G401 (cell line): ENCODE results near the gene NPDC1. TPM values are rescaled to one million over a fixed set of nuclear protein-coding genes. Genes with fewer than 3 reads are reported as not detected.
"Not testable (repeated sequence)": the region's sequence is repeated elsewhere in the genome, so short reads cannot be mapped to it uniquely, and the experiment has no call there.

Source experiments
- DNase-seq: peaks from one replicate; pipeline ENCODE4 v3.0.0-alpha.2; 2015; ENCODE audit warnings: low spot score
- in situ Hi-C: cut with HindIII; loops from 2 replicates; pipeline ENCODE4 v1.10.0; 2016; ENCODE audit warnings: low sequenced_read_pairs, mixed read lengths
- total RNA-seq: library from RNA; depleted of rRNA; stranded (reverse); fragments of >200 nt; shearing (Covaris generic); gene quantifications from 2 replicates; pipeline ENCODE4 v1.2.3, GENCODE V29; 2014

The NPDC1 gene
- total RNA-seq, 1 experiment from 2014 or later, result 32.0 TPM

DNA sequence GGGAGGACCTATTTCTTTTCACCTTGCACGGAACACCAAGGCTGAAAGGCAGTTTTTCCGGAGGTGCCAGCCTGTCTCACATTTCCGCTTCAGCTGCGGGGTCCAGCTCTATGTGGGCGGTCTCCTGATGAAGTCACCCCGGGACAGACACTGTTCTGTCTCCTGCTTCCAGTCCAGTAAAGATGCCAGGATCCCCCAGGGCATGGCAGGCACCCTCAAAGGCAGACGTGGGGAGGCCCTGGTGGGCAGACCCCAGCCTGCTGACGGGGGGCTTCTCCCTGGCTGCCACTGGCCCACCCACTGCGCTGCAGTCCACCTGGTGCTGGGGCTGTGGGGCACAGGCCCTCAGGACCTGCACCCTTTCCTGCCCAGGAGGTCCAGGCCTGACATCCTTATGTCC, 16.8 kb upstream of the NPDC1 start:
- in situ Hi-C loops, DNase-seq: not testable (repeated sequence)

DNA sequence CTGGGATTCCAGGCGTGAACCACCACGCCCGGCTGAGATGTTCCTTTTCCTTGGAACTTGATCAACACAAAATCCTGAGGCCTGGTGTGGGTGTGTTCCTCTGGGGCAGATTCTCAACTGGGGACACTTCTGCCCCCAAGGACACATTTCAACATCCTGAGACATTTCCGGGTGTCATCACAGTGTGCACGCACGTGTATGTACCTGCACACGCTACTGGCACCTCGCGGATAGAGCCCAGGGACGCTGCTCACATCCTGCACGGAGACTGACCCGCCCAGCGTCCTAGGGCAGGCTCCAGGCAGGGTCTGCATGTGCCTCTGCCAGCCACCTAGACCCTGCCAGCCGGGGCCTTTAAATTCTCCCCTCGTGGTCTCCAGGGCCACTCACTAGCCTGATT, 16.4 kb upstream of the NPDC1 start:
- DNase-seq, result no peak
- in situ Hi-C loops, result no loop called here

DNA sequence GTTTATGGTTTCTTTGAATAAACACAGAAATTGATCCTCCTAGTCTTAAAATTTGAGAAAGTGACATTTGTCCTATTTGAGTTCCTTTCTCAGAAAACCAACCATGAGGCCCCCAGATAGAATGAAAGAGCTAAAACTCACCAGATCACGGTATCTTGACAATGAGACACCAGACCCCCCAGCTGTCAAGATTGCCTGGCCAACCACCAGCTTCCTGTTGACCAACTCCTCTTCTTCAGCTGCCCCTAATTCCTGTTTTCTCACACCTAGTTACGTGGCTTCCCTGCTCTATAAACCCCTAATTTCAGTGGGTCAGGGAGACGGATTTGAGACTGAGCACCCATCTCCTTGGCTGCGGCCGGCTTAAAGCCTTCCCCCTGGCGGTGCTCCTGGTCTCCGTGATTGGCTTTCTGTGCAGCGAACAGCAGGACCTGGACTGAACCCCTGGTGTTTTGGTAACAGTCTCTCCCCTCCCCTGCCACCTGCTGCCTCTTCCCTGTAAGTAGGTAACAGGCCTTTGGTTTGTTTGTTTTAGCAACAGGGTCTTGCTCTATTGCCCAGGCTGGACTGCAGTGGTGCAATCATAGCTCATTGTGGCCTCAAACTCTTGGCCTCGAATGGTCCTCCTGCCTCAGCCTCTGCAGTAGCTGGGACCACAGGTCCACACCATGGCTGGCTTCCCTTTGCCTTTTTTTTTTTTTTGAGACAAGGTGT, 12.7 kb upstream of the NPDC1 start:
- DNase-seq, result no peak

DNA sequence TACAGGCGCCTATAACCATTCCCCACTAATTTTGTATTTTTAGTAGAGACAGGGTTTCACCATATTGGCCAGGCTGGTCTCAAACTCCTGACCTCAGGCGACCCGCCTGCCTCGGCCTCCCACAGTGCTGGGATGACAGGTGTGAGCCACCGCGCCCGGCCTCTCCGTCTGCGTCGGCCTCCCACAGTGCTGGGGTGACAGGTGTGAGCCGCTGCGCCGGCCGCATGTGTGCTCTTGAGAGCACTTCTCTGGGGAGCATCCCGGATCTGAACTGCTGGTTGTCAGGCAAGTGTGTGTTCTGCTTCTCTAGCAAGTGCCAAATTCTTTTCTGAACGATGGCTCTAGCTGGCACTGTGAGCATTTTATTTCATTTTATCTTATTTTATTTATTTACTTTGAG, 11.6 kb upstream of the NPDC1 start:
- DNase-seq, result no peak
- in situ Hi-C loops, result no loop called here

More for the DNA sequence above, 12.7 kb upstream of the NPDC1 start:
- in situ Hi-C loops, result no loop called here

DNA sequence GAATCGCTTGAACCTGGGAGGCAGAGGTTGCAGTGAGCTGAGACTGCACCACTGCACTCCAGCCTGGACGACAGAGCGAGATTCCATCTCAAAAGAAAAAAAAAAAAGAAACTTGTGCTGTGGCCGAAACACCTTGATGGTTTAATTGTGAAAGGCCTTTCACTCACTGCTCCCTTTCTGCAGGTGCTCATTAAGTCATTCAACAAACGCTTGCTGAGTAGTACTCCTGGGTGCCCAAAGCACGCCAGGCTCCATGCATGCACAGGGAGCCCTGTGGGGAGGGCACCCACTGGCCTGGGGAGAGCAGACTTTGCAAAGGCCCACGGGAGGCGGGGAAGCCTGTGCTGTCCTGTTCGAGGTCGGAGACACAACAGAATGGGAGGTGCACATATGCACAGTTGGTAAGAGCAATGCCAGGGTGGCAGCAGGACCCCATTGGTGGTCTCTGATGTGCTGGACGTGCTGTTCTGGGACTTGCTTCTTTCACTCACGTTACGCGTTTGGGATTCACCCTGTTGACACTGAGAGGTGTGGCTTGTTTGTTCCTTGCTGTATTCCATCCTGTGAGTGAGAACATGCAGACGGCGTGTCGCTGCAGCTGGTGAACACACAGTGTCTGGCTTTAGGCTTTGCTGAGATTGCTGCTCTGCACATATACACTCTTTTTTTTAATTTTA, 10.9 kb upstream of the NPDC1 start:
- DNase-seq, result no peak
- in situ Hi-C loops, result no loop called here

DNA sequence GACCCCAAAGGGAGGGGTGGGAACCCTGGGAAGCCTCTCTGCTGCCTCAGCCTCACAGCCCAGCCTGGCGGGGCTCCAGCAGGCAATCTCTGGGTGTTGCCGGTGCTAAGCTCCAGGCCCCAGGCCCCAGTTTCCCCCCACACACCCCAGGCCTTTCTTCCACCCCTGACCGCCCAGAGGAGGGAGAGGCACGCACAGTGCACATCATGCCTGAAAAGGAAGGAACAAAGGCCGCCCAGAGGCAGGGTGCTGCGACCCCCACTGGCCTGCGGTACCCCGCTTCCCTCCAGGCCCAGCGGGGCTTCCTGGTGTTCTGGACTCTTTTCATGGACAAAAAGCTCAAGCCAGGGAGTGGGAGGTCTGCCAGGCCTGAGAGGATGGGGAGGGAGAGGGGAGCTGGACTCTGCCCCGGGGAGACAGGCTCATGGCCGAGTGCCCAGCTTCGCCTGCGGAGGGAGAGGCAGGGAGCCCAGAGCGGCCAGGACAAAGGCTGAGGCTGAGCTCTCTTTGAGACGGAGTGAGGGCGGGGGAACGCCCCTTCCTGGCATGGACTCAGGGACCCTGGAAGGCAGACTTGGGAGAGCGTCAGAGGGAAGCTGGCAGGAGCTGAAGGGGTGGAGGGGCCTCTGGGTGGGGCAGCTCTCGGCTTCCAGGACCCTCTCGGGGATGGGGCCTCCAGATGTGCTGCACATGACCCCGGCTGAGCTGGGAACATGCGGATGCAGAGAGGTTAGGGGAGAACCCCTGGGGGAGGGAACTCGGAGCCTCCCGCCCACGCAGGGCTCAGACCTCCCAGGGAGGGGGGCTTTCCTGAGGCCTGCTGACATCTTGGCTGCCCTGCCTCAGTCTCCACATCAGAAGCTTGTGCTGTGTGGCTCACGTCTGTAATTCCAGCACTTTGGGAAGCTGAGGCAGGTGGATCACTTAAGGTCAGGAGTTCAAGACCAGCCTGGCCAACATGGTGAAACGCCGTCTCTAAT, 9.7 kb upstream of the NPDC1 start:
- peak; percentile 83 for DNase-seq
- in situ Hi-C loops, result no loop called here

DNA sequence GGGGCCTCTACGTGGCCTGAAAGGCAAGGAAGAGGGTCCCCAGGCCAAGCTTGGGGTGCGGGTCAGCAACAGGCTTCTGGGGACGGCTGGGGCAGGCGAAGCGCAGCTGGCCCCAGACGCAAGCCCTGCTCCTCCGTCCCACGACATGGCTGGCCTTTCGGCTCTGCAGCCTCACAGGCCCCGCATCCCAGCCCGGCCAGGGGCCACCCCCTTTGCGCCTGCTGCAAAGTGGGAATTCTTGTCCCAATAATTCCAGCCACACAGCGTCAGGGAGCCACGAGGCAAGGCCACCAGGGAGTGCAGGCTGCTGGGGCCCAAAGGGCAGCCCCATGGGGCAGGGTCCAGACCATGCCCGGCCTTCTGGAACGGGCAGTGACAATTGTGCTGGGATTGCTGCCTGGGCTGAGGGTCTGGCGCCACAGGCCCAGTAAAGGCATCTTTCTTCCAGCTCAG, 9.0 kb upstream of the NPDC1 start:
- in situ Hi-C loops, result no loop called here
- DNase-seq, result no peak

DNA sequence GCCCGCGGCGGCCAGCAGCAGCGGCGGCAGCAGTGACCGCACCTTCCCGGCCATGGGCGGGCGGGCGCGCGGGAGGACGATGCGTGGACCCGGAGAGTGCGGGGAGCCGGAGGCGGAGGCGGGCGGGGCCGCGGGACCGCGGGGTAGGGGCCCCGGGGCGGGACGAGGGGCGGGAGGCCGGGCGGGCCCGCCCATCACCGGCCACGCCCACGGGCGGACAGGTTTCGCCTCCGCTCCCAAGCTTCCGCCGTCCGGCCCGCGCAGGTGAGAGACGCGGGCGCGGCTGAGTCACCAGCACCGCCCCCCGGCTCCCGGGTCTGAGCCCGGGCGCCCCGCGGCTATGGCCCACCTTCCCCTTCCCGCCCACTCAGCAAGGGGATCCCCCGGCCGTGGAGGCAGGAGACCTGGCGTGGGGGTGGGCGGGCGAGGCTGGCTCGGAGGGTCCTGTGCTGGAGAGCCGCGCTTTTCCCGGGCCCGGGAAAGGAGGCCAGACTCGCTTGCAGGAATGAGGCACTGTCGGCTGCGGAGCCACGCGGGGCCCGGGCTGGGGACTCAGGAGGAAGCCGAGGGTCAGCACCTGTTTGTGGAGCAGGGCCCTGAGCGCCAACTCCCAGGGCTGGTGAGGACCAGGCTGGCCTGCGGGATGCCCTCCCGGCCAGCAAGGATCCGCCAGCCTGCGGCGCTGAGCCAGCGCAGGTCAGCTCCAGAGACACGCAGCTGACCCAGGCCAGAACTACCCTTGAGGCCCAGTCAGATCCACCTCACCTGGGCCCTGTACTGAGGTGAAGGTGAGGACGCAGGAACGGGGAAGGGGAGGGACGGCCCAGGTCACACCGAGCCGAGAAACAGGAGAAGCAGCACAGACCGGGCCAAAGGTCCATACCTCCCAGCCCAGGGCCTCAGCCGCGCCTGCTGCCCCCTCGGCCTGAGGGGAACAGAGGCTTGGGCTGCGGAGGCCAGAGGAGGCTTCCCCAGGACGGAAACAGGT, 8.3 kb upstream of the NPDC1 start, which contains the start of gene ENTPD2:
TSS of gene ENTPD2 (minus strand) at position 118 of the 988 bp plus-strand sequence. CDS start at position 54, 64 bp downstream.
- in situ Hi-C loops, result no loop called here
- DNase-seq, result peak; percentile 33

DNA sequence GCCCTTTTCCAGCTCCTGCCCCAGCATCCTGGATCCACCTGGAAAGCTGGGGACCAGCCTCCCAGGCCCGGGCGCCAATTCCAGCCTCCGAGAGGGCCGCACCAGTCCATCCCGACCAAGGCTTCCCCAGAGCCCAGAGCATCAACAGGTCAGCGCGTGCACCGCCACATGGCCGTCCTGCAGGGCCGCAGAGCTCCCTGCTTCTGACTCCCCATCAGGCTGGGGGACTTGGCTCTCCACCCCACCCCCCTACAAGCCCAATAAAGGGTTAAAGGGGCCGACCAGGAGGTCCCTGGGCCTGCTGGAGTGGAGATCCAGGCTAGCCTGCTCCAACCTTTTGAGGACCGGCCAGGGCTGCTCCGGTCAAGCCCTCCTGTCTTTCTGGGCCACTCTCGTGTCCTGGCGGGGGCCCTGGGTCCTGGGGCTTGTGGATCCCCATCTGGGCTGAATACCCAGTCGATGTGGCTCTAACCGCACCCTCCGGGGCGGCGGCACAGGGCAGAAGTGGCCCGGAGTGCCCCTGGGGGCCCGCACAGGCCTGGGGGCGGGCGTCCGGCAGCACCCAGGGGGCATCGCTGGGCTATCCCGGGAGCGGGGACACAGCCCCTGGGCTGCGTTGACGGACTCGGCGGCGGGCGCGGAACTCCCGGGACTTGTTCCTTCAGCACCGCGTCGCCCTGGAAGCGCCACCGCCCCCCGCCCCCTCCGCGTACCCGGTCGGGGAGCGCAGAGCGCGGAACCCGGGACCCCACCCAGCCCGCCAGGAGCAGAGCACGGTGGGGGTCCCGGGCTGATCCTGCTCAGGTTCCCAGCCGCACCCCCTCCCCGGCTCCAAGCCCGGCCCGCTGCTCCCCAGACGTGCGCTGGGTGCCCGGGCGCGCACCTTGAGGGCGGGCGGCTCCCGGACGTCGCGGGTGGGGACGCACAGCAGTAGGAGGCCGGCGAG, 7.3 kb upstream of the NPDC1 start:
- in situ Hi-C loops, result no loop called here
- no peak for DNase-seq

DNA sequence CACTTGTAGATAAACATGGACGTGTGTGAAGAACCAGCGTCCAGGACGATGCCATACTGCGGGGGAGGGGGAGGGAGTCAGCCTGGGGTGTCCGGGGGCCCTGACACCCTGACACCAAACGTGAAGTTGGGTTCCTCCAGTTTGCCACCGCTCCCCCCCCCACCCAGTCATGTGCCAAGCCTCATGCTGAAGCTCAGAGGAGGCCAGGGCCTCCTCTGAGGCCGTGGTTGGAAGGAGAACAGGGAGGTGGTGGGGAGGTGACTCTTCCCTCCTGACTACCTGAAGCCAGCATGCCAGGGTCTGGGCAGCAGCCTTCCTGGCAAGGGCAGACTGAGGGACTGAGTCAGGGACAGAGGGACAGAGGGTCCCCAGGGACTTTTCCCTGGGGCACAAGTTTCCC, 6.3 kb upstream of the NPDC1 start:
- in situ Hi-C loops, result no loop called here
- DNase-seq, result no peak

DNA sequence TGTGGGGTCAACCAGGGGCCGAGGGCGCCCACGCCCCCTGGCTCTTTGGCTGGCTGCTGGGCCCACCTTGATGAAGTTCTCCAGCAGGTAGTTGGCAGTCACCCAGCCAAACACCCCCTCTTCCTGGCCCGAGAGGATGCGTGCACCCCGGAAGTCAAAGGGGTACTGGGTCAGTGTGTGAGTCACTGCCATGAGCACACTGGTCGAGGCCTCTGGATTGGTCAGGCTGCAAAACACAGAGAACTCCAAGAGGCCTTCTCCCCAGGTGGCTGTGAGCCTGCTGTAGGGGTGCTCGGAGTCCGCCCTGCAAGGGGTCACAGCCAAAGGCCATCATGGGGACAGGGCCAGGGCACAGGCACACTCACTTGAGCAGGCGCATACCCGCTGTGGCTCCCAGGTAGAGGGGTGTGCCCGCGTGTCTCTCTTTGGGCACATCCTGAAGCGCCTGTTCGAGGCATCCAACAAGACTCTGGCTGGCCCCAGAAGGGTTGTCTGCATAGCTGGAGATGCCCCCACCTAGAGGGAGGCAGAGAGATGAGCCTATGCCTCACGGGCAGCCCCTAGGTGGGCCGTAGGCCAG, 5.3 kb upstream of the NPDC1 start:
- DNase-seq, result no peak
- in situ Hi-C loops, result no loop called here

DNA sequence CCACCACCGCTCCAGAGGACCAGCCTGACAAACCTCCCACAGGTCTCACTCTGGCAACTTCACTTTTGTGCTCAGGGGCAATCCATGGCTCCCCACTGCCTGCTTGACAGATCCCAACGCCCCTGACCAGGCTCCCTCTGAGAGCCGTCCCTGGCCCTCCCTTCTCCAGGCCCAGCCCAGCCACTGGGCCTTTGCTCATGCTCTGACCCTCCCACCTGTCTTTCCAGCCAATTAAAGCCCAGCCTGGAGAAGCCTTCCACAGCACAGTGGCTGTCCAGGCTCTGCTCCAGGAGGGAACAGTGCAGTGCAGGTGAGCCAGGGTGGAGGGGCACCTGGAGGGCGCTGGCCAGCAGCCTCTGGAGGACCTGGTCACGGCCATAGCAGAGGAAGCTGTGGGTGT, 4.6 kb upstream of the NPDC1 start:
- no peak for DNase-seq
- in situ Hi-C loops, result no loop called here

DNA sequence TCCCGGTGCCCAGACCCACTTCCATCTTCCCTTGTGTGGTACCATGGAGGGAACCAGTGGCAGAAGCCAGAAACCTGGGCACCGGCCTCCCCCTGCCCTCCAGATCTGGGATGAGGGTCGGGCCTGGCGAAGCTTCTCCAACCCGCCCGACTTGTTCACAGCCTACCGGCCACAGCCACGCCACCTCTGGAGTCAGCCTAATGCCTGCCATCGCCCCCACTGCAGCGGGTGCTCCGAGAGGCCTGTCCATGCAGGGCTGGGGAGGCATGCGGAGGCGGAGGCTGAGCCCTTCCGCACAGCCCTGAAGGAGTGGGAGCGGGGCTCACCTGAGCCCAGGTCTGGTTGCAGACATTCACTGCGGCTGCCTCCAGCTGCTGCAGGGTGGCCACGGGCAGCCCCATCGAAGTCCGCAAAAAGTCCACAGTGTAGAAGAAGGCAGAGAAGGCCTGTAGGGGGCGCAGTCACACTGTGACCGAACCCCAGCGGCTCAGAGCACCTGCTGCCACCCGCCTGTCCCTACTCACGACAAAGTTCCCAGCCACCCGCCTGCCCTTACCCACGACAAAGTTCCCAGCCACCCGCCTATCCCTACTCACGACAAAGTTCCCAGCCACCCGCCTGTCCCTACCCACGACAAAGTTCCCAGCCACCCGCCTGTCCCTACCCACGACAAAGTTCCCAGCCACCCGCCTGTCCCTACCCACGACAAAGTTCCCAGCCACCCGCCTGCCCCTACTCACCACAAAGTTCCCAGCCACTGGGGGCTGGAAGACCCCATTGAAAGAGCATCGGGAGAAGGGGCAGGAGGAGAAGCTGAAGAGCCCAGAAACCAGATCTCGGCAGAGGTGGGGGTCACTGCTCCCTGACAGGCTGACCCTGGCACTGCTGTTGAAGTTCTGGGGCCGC, 3.8 kb upstream of the NPDC1 start:
- peak; percentile 64 for DNase-seq
- in situ Hi-C loops, result loop anchor here (25.0 kb wide), 1 partner anchor 112 kb away; the partner anchor contains the start of genes C8G and FBXW5

DNA sequence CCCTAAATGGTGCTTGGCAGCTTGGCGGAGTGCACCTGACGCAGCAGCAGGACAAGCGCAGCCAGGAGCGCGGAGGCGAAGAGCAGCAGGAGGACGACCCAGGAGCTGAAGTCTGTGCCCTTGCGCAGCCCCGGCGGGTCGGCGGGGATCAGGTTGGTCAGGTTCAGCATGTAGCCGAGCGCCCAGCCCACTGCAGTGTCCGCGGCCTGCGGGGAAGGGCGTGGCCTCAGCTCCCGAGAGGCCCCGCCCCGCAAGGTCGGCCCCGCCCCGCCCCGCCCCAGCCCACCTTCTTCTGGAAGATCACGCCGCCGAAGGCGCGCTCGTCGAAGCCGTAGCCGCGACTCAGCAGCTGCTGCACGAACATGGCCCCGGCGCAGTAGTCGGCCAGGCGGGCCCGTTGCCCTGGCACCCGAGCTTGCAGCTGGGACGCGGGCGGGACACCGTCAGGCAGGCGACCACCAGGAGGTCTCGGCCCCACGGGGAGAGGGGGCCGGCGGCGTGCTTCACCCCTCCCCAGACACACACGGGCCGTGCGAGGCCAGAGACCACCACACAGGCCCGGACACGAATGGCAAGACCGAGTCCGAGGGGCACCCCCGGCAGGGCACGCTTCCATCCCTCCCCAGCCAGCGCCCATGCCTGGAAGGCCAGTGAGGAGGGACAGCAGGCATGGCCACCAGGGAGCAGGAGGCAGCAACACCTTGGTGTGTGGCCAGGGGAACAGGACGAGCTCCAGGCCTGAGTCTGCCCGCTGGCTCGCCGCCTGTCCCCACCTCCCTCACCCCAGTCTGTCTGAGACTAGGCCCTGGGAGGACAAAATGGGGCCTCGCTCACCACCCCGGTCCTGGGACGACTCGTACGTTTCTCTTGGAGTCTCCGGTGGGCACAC, 2.9 kb upstream of the NPDC1 start:
- in situ Hi-C loops, result loop anchor here (25.0 kb wide), 1 partner anchor 112 kb away; the partner anchor contains the start of genes C8G and FBXW5
- peak; percentile 83 for DNase-seq
